ENCODE measurements around the gene TTC28.
"Not testable (repeated sequence)": the region's sequence is repeated elsewhere in the genome, so short reads cannot be mapped to it uniquely, and the experiment has no call there.

Gene TTC28

GRCh38 chr22:28711820-28712777 is 32.5 kb upstream of the TTC28 start:
- DNase-seq (ENCODE audit: low spot score): no peak
- no peak for TF ChIP-seq CTCF (IDR thresholded peaks at IDR 0.05; ENCODE audit: extremely low read depth, missing control alignments)

GRCh38 chr22:28711341-28711740 is 31.7 kb upstream of the TTC28 start:
- TF ChIP-seq CTCF (IDR thresholded peaks at IDR 0.05; ENCODE audit: extremely low read depth, missing control alignments): no peak
- no peak for DNase-seq (ENCODE audit: low spot score)

- DNase-seq (ENCODE audit: low spot score): no peak
- no peak for TF ChIP-seq CTCF (IDR thresholded peaks at IDR 0.05; ENCODE audit: extremely low read depth, missing control alignments)
Observed at GRCh38 chr22:28710576-28711191, 31.0 kb upstream of the TTC28 start.

- no peak for TF ChIP-seq CTCF (IDR thresholded peaks at IDR 0.05; ENCODE audit: extremely low read depth, missing control alignments)
- DNase-seq (ENCODE audit: low spot score): no peak
Observed at GRCh38 chr22:28710107-28710506, 30.5 kb upstream of the TTC28 start.

GRCh38 chr22:28706845-28707244 is 27.2 kb upstream of the TTC28 start:
- no peak for DNase-seq (ENCODE audit: low spot score)
- no peak for TF ChIP-seq CTCF (IDR thresholded peaks at IDR 0.05; ENCODE audit: extremely low read depth, missing control alignments)

GRCh38 chr22:28703436-28703835 is 23.8 kb upstream of the TTC28 start:
- TF ChIP-seq CTCF (IDR thresholded peaks at IDR 0.05; ENCODE audit: extremely low read depth, missing control alignments): no peak
- no peak for DNase-seq (ENCODE audit: low spot score)

GRCh38 chr22:28702891-28703290 is 23.3 kb upstream of the TTC28 start:
- no peak for TF ChIP-seq CTCF (IDR thresholded peaks at IDR 0.05; ENCODE audit: extremely low read depth, missing control alignments)

GRCh38 chr22:28693041-28693760 is 13.6 kb upstream of the TTC28 start:
- DNase-seq (ENCODE audit: low spot score): not testable (repeated sequence)

More at GRCh38 chr22:28702891-28703290, 23.3 kb upstream of the TTC28 start:
- DNase-seq (ENCODE audit: low spot score): no peak

- not testable (repeated sequence) for DNase-seq (ENCODE audit: low spot score)
Observed at GRCh38 chr22:28689796-28690195, 10.2 kb upstream of the TTC28 start.

GRCh38 chr22:28682966-28683365 is 3.3 kb upstream of the TTC28 start:
- DNase-seq (ENCODE audit: low spot score): not testable (repeated sequence)

Measured in GM20000 (cell line).